ENCODE results near the gene PCDH9. TPM values are rescaled to one million over a fixed set of nuclear protein-coding genes. Genes with fewer than 3 reads are reported as not detected.
A peak's percentile ranks its signal among the peaks of the same experiment; 100 is the strongest.
"Not testable (repeated sequence)": the region's sequence is repeated elsewhere in the genome, so short reads cannot be mapped to it uniquely, and the experiment has no call there.

The PCDH9 gene
- total RNA-seq, 2 donors from 2014 or later: 0.95 to 1.8 TPM

- H3K9ac ChIP-seq (ENCODE audit: extremely low read depth, low read length, poor library complexity, severe bottlenecking): no peak overlapping the region
- peaks cover 17% of the 10 kb centered on the region for H3K9me3 ChIP-seq (ENCODE audit: control insufficient read depth, low read length)
- H3K36me3 ChIP-seq (ENCODE audit: control insufficient read depth, insufficient read depth, low read length): no peaks in the 10 kb centered on the region
- Mint-ChIP-seq H3K27ac (no peak overlapping the region), H3K36me3 (ENCODE audit: low read depth) (no peaks in the 10 kb centered on the region), H3K4me1 (no peaks in the 10 kb centered on the region), H3K9me3 (peaks cover 16% of the 10 kb centered on the region), H3K4me3 (no peak overlapping the region), H3K27me3 (ENCODE audit: insufficient read depth) (no peaks in the 10 kb centered on the region)
- no peak for DNase-seq
- no peak overlapping the region for H3K4me3 ChIP-seq (ENCODE audit: low read length)
- no peaks in the 10 kb centered on the region for H3K4me1 ChIP-seq (ENCODE audit: control insufficient read depth, insufficient read depth, low read length)
- no peaks in the 10 kb centered on the region for H3K27me3 ChIP-seq (ENCODE audit: control insufficient read depth, insufficient read depth, low read length, poor library complexity, severe bottlenecking)
- TF ChIP-seq CTCF (conservative IDR thresholded peaks at IDR 0.05): no peak
- H3K27ac ChIP-seq (ENCODE audit: low read depth, low read length): no peak overlapping the region
Observed at GRCh38 chr13:66765559-66765958, 464.6 kb downstream of the PCDH9 start.

- 87 to 100% methylated on average over 1 to 4 of the region's 4 CpGs for WGBS, 2 experiments (ENCODE audit: insufficient coverage in 1 of 2, insufficient read length in 1 of 2)
- not testable (repeated sequence) for H3K27me3 Mint-ChIP-seq (ENCODE audit: insufficient read depth); H3K4me3 Mint-ChIP-seq; H3K36me3 Mint-ChIP-seq (ENCODE audit: low read depth); H3K4me1 ChIP-seq (ENCODE audit: control insufficient read depth, insufficient read depth, low read length); H3K36me3 ChIP-seq (ENCODE audit: control insufficient read depth, insufficient read depth, low read length); H3K27ac ChIP-seq (ENCODE audit: low read depth, low read length); H3K4me3 ChIP-seq (ENCODE audit: low read length); H3K27ac Mint-ChIP-seq; H3K27me3 ChIP-seq (ENCODE audit: control insufficient read depth, insufficient read depth, low read length, poor library complexity, severe bottlenecking); H3K9ac ChIP-seq (ENCODE audit: extremely low read depth, low read length, poor library complexity, severe bottlenecking); H3K4me1 Mint-ChIP-seq
- H3K9me3 ChIP-seq (ENCODE audit: control insufficient read depth, low read length): peaks cover 25% of the 10 kb centered on the region
- peaks cover 30% of the 10 kb centered on the region for H3K9me3 Mint-ChIP-seq
- peak; percentile 48 for DNase-seq
Observed at GRCh38 chr13:66760678-66761077, 469.5 kb downstream of the PCDH9 start.

- Histone ChIP-seq H3K9me3 (ENCODE audit: control insufficient read depth, low read length) (peaks cover 25% of the 10 kb centered on the region), H3K9ac (ENCODE audit: extremely low read depth, low read length, poor library complexity, severe bottlenecking) (no peak overlapping the region), H3K27me3 (ENCODE audit: control insufficient read depth, insufficient read depth, low read length, poor library complexity, severe bottlenecking) (no peaks in the 10 kb centered on the region), H3K27ac (ENCODE audit: low read depth, low read length) (no peak overlapping the region), H3K36me3 (ENCODE audit: control insufficient read depth, insufficient read depth, low read length) (no peaks in the 10 kb centered on the region), H3K4me3 (ENCODE audit: low read length) (no peak overlapping the region), H3K4me1 (ENCODE audit: control insufficient read depth, insufficient read depth, low read length) (no peaks in the 10 kb centered on the region)
- Mint-ChIP-seq H3K36me3 (ENCODE audit: low read depth) (no peaks in the 10 kb centered on the region), H3K4me3 (no peak overlapping the region), H3K9me3 (peaks cover 30% of the 10 kb centered on the region), H3K27me3 (ENCODE audit: insufficient read depth) (no peaks in the 10 kb centered on the region), H3K27ac (no peak overlapping the region), H3K4me1 (peaks cover 2% of the 10 kb centered on the region)
- DNase-seq: no peak
- WGBS, 2 experiments (ENCODE audit: insufficient coverage in 1 of 2, insufficient read length in 1 of 2): 100% methylated on average over 1 of the region's 1 CpG
- TF ChIP-seq CTCF (conservative IDR thresholded peaks at IDR 0.05): no peak
Observed at GRCh38 chr13:66759919-66760318, 470.2 kb downstream of the PCDH9 start.

GRCh38 chr13:66751691-66752090 is 478.4 kb downstream of the PCDH9 start:
- peaks cover 6% of the 10 kb centered on the region for H3K9me3 ChIP-seq (ENCODE audit: control insufficient read depth, low read length)
- Mint-ChIP-seq H3K36me3 (ENCODE audit: low read depth) (no peaks in the 10 kb centered on the region), H3K9me3 (no peaks in the 10 kb centered on the region), H3K4me1 (peaks cover 2% of the 10 kb centered on the region), H3K4me3 (no peak overlapping the region), H3K27me3 (ENCODE audit: insufficient read depth) (no peaks in the 10 kb centered on the region), H3K27ac (no peak overlapping the region)
- H3K9ac ChIP-seq (ENCODE audit: extremely low read depth, low read length, poor library complexity, severe bottlenecking): no peak overlapping the region
- no peaks in the 10 kb centered on the region for H3K27me3 ChIP-seq (ENCODE audit: control insufficient read depth, insufficient read depth, low read length, poor library complexity, severe bottlenecking)
- 93% methylated on average over 2 of the region's 2 CpGs; no CpG with 5 or more reads in 1 of the 2 experiments for WGBS, 2 experiments (ENCODE audit: insufficient coverage in 1 of 2, insufficient read length in 1 of 2)
- H3K4me1 ChIP-seq (ENCODE audit: control insufficient read depth, insufficient read depth, low read length): no peaks in the 10 kb centered on the region
- DNase-seq: no peak
- no peak overlapping the region for H3K4me3 ChIP-seq (ENCODE audit: low read length)
- no peak overlapping the region for H3K27ac ChIP-seq (ENCODE audit: low read depth, low read length)
- TF ChIP-seq CTCF (conservative IDR thresholded peaks at IDR 0.05): no peak
- no peaks in the 10 kb centered on the region for H3K36me3 ChIP-seq (ENCODE audit: control insufficient read depth, insufficient read depth, low read length)
